GM12801 (cell line): ENCODE measurements around the gene KMT2A.

Source experiments
- TF ChIP-seq, protein P1 (sequence below): IDR thresholded peaks from one replicate; pipeline ENCODE4 v1.5.1; 2011; ENCODE audit warnings: control low read depth; ENCODE audit not compliant: insufficient read length; ENCODE audit errors: extremely low read depth

Gene KMT2A

GRCh38 chr11:118570787-118571186 lies 134.5 kb downstream of the KMT2A start:
- TF ChIP-seq, protein P1, sequence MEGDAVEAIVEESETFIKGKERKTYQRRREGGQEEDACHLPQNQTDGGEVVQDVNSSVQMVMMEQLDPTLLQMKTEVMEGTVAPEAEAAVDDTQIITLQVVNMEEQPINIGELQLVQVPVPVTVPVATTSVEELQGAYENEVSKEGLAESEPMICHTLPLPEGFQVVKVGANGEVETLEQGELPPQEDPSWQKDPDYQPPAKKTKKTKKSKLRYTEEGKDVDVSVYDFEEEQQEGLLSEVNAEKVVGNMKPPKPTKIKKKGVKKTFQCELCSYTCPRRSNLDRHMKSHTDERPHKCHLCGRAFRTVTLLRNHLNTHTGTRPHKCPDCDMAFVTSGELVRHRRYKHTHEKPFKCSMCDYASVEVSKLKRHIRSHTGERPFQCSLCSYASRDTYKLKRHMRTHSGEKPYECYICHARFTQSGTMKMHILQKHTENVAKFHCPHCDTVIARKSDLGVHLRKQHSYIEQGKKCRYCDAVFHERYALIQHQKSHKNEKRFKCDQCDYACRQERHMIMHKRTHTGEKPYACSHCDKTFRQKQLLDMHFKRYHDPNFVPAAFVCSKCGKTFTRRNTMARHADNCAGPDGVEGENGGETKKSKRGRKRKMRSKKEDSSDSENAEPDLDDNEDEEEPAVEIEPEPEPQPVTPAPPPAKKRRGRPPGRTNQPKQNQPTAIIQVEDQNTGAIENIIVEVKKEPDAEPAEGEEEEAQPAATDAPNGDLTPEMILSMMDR = no peak

DNA sequence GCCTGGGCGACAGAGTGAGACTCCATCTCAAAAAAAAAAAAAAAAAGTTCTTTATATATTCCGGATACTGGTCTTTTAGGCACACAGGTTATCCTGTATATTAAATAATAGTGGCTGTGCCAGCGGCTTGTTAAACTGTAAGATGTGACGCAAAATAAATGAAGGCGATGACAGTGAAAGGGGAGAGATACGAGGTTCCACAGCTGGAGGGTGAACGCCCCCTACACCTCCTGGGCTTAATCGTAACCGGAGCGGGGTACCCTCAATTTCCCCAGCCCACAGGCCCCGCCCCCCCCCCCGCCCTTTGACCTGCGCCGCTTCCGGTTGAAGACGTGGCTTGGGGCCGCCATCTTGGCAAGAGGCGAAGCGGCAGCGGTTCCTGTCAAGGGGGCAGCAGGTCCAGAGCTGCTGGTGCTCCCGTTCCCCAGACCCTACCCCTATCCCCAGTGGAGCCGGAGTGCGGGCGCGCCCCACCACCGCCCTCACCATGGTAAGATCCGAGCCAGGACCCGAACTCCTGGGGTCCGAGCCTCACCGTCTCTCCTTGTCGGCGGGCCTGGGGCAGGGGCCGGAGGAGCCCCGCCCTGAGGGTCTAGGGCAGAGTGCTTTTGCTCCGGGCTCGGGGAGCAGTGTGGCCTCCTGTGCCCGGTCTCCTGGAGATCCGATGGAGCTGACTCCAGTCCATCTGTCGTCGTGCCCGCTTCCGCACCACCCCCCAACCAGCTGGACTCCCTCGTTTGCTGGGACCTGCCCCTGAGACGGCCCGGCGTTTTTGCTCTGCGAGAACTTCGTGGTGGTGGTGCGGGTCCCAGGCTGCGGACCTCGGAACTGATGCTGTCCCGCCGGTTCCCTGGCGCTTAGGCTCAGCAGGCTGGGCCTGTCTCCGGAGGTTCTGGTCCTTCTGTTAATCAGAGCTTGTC lies 136.0 kb downstream of the KMT2A start, which contains the start of gene ARCN1:
ARCN1 (plus strand) TSS at position 349 of the 920 bp plus-strand sequence; CDS start at position 488, 139 bp downstream.
- TF ChIP-seq, protein P1 = no peak

DNA sequence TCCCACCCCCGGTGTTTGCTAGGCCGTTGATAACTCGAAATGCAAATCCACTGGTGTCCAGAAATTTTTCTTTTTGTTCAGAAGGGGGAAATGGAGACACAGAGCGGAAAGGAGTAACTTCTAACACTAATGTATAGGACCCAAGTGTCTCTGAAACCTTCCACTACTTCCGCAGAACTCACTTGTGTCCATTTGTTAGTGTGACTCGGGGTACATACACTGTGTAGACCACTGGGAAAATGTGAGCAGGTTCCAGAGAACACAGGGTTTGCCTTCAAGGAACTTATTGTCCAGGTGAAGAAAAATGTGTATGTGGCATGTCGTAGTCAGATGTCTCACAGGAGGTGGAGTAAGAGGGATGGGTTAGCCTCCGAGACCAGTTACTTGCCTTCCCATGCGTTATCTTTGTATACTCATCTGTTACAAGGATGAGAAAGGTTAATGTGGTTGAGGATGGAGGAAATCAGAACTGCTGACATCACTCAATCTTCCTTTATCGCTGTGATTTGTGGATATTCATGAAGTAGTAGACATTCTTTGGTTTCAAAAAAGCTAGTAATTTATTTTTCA lies 136.8 kb downstream of the KMT2A start:
- TF ChIP-seq, protein P1 = no peak

- TF ChIP-seq, protein P1 = no peak
Measured at GRCh38 chr11:118574636-118575035, 138.3 kb downstream of the KMT2A start.
